ENCODE data around the gene ADAMTSL2. TPM values are rescaled to one million over a fixed set of nuclear protein-coding genes. Genes with fewer than 3 reads are reported as not detected.

The ADAMTSL2 gene
- total RNA-seq, 2 donors from 2014 or later: 0.18 to 0.93 TPM

DNA sequence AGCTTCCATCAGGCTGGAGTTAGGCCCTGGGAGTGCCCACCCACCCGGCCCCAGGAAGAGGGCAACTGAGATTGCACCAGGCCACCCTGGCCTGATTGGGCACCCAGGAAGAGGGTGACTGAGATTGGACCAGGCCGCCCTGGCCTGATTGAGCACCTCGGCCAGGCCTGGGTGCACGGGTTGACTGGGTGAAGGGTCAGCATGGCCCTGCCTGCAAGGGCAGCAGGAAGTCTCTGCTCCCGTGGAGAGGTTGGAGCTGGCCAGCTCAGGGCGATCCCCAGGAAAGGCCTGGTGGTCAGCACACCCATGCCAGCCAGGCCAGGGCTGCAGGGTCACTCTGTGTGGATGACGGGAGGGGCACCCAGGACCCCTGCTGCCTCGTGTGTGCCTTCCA is 11.8 kb downstream of the ADAMTSL2 start:
- no peak for DNase-seq
- Mint-ChIP-seq H3K4me3 (no peak overlapping the region), H3K27ac (no peak overlapping the region), H3K9me3 (no peaks in the 10 kb centered on the region), H3K36me3 (ENCODE audit: low read depth) (no peaks in the 10 kb centered on the region), H3K4me1 (no peaks in the 10 kb centered on the region), H3K27me3 (ENCODE audit: insufficient read depth) (no peaks in the 10 kb centered on the region)
- H3K4me1 ChIP-seq (ENCODE audit: control insufficient read depth, insufficient read depth, low read length): no peaks in the 10 kb centered on the region
- H3K27me3 ChIP-seq (ENCODE audit: control insufficient read depth, insufficient read depth, low read length, poor library complexity, severe bottlenecking): no peaks in the 10 kb centered on the region
- no peak overlapping the region for H3K4me3 ChIP-seq (ENCODE audit: low read length)
- H3K9me3 ChIP-seq (ENCODE audit: control insufficient read depth, low read length): no peaks in the 10 kb centered on the region
- H3K27ac ChIP-seq (ENCODE audit: low read depth, low read length): no peak overlapping the region
- no peaks in the 10 kb centered on the region for H3K36me3 ChIP-seq (ENCODE audit: control insufficient read depth, insufficient read depth, low read length)
- 86% methylated on average over 5 to 8 of the region's 8 CpGs for WGBS, 2 experiments (ENCODE audit: insufficient coverage in 1 of 2, insufficient read length in 1 of 2)
- TF ChIP-seq, protein P1, sequence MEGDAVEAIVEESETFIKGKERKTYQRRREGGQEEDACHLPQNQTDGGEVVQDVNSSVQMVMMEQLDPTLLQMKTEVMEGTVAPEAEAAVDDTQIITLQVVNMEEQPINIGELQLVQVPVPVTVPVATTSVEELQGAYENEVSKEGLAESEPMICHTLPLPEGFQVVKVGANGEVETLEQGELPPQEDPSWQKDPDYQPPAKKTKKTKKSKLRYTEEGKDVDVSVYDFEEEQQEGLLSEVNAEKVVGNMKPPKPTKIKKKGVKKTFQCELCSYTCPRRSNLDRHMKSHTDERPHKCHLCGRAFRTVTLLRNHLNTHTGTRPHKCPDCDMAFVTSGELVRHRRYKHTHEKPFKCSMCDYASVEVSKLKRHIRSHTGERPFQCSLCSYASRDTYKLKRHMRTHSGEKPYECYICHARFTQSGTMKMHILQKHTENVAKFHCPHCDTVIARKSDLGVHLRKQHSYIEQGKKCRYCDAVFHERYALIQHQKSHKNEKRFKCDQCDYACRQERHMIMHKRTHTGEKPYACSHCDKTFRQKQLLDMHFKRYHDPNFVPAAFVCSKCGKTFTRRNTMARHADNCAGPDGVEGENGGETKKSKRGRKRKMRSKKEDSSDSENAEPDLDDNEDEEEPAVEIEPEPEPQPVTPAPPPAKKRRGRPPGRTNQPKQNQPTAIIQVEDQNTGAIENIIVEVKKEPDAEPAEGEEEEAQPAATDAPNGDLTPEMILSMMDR (conservative IDR thresholded peaks at IDR 0.05): no peak
- no peak overlapping the region for H3K9ac ChIP-seq (ENCODE audit: extremely low read depth, low read length, poor library complexity, severe bottlenecking)

DNA sequence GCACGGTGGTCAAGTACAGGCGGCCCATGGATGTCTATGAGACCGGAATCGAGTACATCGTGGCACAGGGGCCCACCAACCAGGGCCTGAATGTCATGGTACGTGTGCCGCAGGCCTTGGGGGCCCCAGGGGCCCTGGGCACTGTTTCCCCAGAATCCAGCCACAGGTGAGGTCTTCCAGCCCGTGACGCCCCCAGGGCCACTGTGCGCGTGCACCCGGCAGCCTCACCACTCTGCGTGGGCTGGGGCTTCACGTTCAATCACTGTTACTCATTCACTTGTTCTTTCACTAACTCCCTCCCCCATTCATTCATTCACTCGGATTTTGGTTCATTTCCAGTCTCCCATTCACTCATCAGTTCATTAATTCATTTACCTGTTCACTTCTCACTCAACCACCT is 12.6 kb downstream of the ADAMTSL2 start:
- no peaks in the 10 kb centered on the region for H3K27me3 Mint-ChIP-seq (ENCODE audit: insufficient read depth)
- Histone ChIP-seq H3K9ac (ENCODE audit: extremely low read depth, low read length, poor library complexity, severe bottlenecking) (no peak overlapping the region), H3K4me3 (ENCODE audit: low read length) (no peak overlapping the region), H3K4me1 (ENCODE audit: control insufficient read depth, insufficient read depth, low read length) (no peaks in the 10 kb centered on the region), H3K36me3 (ENCODE audit: control insufficient read depth, insufficient read depth, low read length) (no peaks in the 10 kb centered on the region), H3K9me3 (ENCODE audit: control insufficient read depth, low read length) (no peaks in the 10 kb centered on the region), H3K27ac (ENCODE audit: low read depth, low read length) (no peak overlapping the region), H3K27me3 (ENCODE audit: control insufficient read depth, insufficient read depth, low read length, poor library complexity, severe bottlenecking) (no peaks in the 10 kb centered on the region)
- H3K4me1 Mint-ChIP-seq: no peaks in the 10 kb centered on the region
- no peaks in the 10 kb centered on the region for H3K9me3 Mint-ChIP-seq
- H3K4me3 Mint-ChIP-seq: no peak overlapping the region
- TF ChIP-seq, protein P1 (conservative IDR thresholded peaks at IDR 0.05): no peak
- 86 to 92% methylated on average over 15 of the region's 15 CpGs for WGBS, 2 experiments (ENCODE audit: insufficient coverage in 1 of 2, insufficient read length in 1 of 2)
- no peak overlapping the region for H3K27ac Mint-ChIP-seq
- no peaks in the 10 kb centered on the region for H3K36me3 Mint-ChIP-seq (ENCODE audit: low read depth)
- DNase-seq: no peak

DNA sequence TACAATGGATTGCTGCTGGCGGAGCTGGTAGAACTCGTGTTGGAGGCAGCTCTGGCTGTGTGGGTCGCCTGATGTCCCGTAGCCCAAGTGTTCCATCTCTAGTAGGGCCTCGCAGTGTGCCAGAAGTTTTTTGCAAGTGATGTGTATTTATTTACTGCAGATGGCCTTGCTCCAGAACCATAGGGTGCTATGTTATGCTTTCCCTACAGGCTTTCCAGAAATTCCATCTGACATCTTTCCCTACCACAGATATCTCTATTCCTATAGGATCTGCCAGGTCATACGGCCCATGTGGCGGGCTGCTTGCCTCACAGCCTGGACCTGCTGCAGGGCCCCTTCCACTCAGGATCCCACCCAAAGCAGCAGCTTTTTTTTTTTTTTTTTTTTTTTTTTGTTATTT is 16.9 kb downstream of the ADAMTSL2 start:
- no peak for DNase-seq
- WGBS, 2 experiments (ENCODE audit: insufficient coverage in 1 of 2, insufficient read length in 1 of 2): 87 to 89% methylated on average over 3 to 7 of the region's 7 CpGs
- no peak overlapping the region for H3K4me3 ChIP-seq (ENCODE audit: low read length)
- no peaks in the 10 kb centered on the region for H3K36me3 ChIP-seq (ENCODE audit: control insufficient read depth, insufficient read depth, low read length)
- H3K27me3 ChIP-seq (ENCODE audit: control insufficient read depth, insufficient read depth, low read length, poor library complexity, severe bottlenecking): no peaks in the 10 kb centered on the region
- no peaks in the 10 kb centered on the region for H3K4me1 Mint-ChIP-seq
- no peaks in the 10 kb centered on the region for H3K36me3 Mint-ChIP-seq (ENCODE audit: low read depth)
- no peak overlapping the region for H3K4me3 Mint-ChIP-seq
- no peaks in the 10 kb centered on the region for H3K4me1 ChIP-seq (ENCODE audit: control insufficient read depth, insufficient read depth, low read length)
- TF ChIP-seq, protein P1 (conservative IDR thresholded peaks at IDR 0.05): no peak
- H3K27ac Mint-ChIP-seq: no peak overlapping the region
- no peaks in the 10 kb centered on the region for H3K9me3 Mint-ChIP-seq
- H3K27me3 Mint-ChIP-seq (ENCODE audit: insufficient read depth): no peaks in the 10 kb centered on the region
- H3K27ac ChIP-seq (ENCODE audit: low read depth, low read length): no peak overlapping the region
- no peak overlapping the region for H3K9ac ChIP-seq (ENCODE audit: extremely low read depth, low read length, poor library complexity, severe bottlenecking)
- H3K9me3 ChIP-seq (ENCODE audit: control insufficient read depth, low read length): no peaks in the 10 kb centered on the region

Data from endodermal cell (in vitro differentiated cells).